ENCODE data around the gene MCMBP.

MCMBP gene

GRCh38 chr10:119867317-119867716, 5.3 kb downstream of the MCMBP start:
- peaks cover 18% of the 10 kb centered on the region for H3K4me1 ChIP-seq (ENCODE audit: low read length)
- peaks cover 58% of the 10 kb centered on the region for H4K20me1 ChIP-seq (ENCODE audit: insufficient read depth, low read length)

GRCh38 chr10:119865699-119866240, 6.9 kb downstream of the MCMBP start:
- peaks cover 20% of the 10 kb centered on the region for H3K36me3 ChIP-seq (replicated peaks; ENCODE audit: low read depth, low read length)
- no peak overlapping the region for H3K9ac ChIP-seq (ENCODE audit: low read length)
- H3K4me2 ChIP-seq (ENCODE audit: low read length), result no peak overlapping the region
- no peak overlapping the region for H3K27ac ChIP-seq (ENCODE audit: low read length)
- no peak overlapping the region for H3K4me3 ChIP-seq (ENCODE audit: low read length)
- TF ChIP-seq EZH2phosphoT487 (IDR thresholded peaks at IDR 0.05; ENCODE audit: low read depth), result no peak
- TF ChIP-seq CTCF (IDR thresholded peaks at IDR 0.05; ENCODE audit: low read depth, low read length), result no peak
- H3K4me1 ChIP-seq (ENCODE audit: low read length), result peaks cover 22% of the 10 kb centered on the region
- H3K79me2 ChIP-seq (ENCODE audit: low read length), result peaks cover 99% of the 10 kb centered on the region
- H4K20me1 ChIP-seq (ENCODE audit: insufficient read depth, low read length), result peaks cover 60% of the 10 kb centered on the region
- H3K27me3 ChIP-seq (ENCODE audit: low read depth, low read length), result no peaks in the 10 kb centered on the region
- H3K9me3 ChIP-seq (ENCODE audit: insufficient read depth, low read length), result peaks cover 5% of the 10 kb centered on the region; the same call in 1 of the 2 replicates
- H2AFZ ChIP-seq (ENCODE audit: low read depth, low read length), result no peak overlapping the region

More at GRCh38 chr10:119867317-119867716, 5.3 kb downstream of the MCMBP start:
- Histone ChIP-seq H2AFZ (ENCODE audit: low read depth, low read length) (no peak overlapping the region), H3K27ac (ENCODE audit: low read length) (no peak overlapping the region), H3K4me2 (ENCODE audit: low read length) (no peak overlapping the region), H3K36me3 (replicated peaks; ENCODE audit: low read depth, low read length) (peaks cover 20% of the 10 kb centered on the region), H3K79me2 (ENCODE audit: low read length) (peaks cover 99% of the 10 kb centered on the region), H3K9me3 (ENCODE audit: insufficient read depth, low read length) (peaks cover 5% of the 10 kb centered on the region; the same call in 1 of the 2 replicates), H3K9ac (ENCODE audit: low read length) (no peak overlapping the region), H3K27me3 (ENCODE audit: low read depth, low read length) (no peaks in the 10 kb centered on the region), H3K4me3 (ENCODE audit: low read length) (no peak overlapping the region)
- TF ChIP-seq EZH2phosphoT487 (IDR thresholded peaks at IDR 0.05; ENCODE audit: low read depth), result no peak
- no peak for TF ChIP-seq CTCF (IDR thresholded peaks at IDR 0.05; ENCODE audit: low read depth, low read length)

GRCh38 chr10:119863951-119864565, 8.6 kb downstream of the MCMBP start:
- peaks cover 99% of the 10 kb centered on the region for H3K79me2 ChIP-seq (ENCODE audit: low read length)
- no peak overlapping the region for H3K27ac ChIP-seq (ENCODE audit: low read length)
- peaks cover 20% of the 10 kb centered on the region for H3K36me3 ChIP-seq (replicated peaks; ENCODE audit: low read depth, low read length)
- no peak overlapping the region for H3K4me2 ChIP-seq (ENCODE audit: low read length)
- peaks cover 19% of the 10 kb centered on the region for H3K4me1 ChIP-seq (ENCODE audit: low read length)
- H3K9ac ChIP-seq (ENCODE audit: low read length), result no peak overlapping the region
- H3K9me3 ChIP-seq (ENCODE audit: insufficient read depth, low read length), result peaks cover 5% of the 10 kb centered on the region; the same call in 1 of the 2 replicates
- peaks cover 64% of the 10 kb centered on the region for H4K20me1 ChIP-seq (ENCODE audit: insufficient read depth, low read length)
- no peak overlapping the region for H2AFZ ChIP-seq (ENCODE audit: low read depth, low read length)
- H3K27me3 ChIP-seq (ENCODE audit: low read depth, low read length), result no peaks in the 10 kb centered on the region
- TF ChIP-seq EZH2phosphoT487 (IDR thresholded peaks at IDR 0.05; ENCODE audit: low read depth), result no peak
- no peak for TF ChIP-seq CTCF (IDR thresholded peaks at IDR 0.05; ENCODE audit: low read depth, low read length)
- H3K4me3 ChIP-seq (ENCODE audit: low read length), result no peak overlapping the region

GRCh38 chr10:119862524-119862923, 10.1 kb downstream of the MCMBP start:
- H3K27me3 ChIP-seq (ENCODE audit: low read depth, low read length), result no peaks in the 10 kb centered on the region
- TF ChIP-seq CTCF (IDR thresholded peaks at IDR 0.05; ENCODE audit: low read depth, low read length) (no peak), EZH2phosphoT487 (IDR thresholded peaks at IDR 0.05; ENCODE audit: low read depth) (no peak)
- peaks cover 19% of the 10 kb centered on the region for H3K4me1 ChIP-seq (ENCODE audit: low read length)
- H3K27ac ChIP-seq (ENCODE audit: low read length), result no peak overlapping the region
- no peak overlapping the region for H3K4me2 ChIP-seq (ENCODE audit: low read length)
- H3K79me2 ChIP-seq (ENCODE audit: low read length), result peaks cover 94% of the 10 kb centered on the region
- H2AFZ ChIP-seq (ENCODE audit: low read depth, low read length), result no peak overlapping the region
- H4K20me1 ChIP-seq (ENCODE audit: insufficient read depth, low read length), result peaks cover 52% of the 10 kb centered on the region
- peaks cover 5% of the 10 kb centered on the region; the same call in 1 of the 2 replicates for H3K9me3 ChIP-seq (ENCODE audit: insufficient read depth, low read length)
- H3K36me3 ChIP-seq (replicated peaks; ENCODE audit: low read depth, low read length), result peaks cover 26% of the 10 kb centered on the region
- no peak overlapping the region for H3K9ac ChIP-seq (ENCODE audit: low read length)
- no peak overlapping the region for H3K4me3 ChIP-seq (ENCODE audit: low read length)

All from OCI-LY3 (cell line).